PC-3 (cell line): Measurements from ENCODE around the gene FOXO1. TPM values are rescaled to one million over a fixed set of nuclear protein-coding genes. Genes with fewer than 3 reads are reported as not detected.

Experiments used
- ATAC-seq: fragments of 200-7000 bp; cut with Tn5 transposase; 2 replicates; pipeline ENCODE4 v1.9.1; 2020; ENCODE audit warnings: mild to moderate bottlenecking, moderate library complexity
- BruUV-seq: library from RNA; stranded (reverse); fragments of 400-500 nt; replicated peaks from 2 replicates; lab custom pipeline; 2021; lab: Mats Ljungman, UMichigan
- CTCF ChIA-PET: fragments of 300-600 bp; sonication (Branson Sonifier 250); formaldehyde crosslinking; loops from one replicate; lab custom pipeline; 2022; ENCODE audit warnings: antibody characterized with exemption; lab: Charles Lee
- POLR2A ChIA-PET: fragments of 300-600 bp; sonication (Branson Sonifier 250); formaldehyde crosslinking; loops from one replicate; lab custom pipeline; 2022; ENCODE audit warnings: antibody characterized with exemption; ENCODE audit not compliant: unreplicated experiment; lab: Charles Lee
- DNase-seq: peaks from one replicate; pipeline ENCODE4 v3.0.0-alpha.2; 2015
- H2AFZ ChIP-seq: fragments of 300-600 bp; sonication (generic); 2 replicates; pipeline ENCODE4 v1.6.0; 2016; ENCODE audit warnings: antibody characterized with exemption, low read length
- H3F3A ChIP-seq: fragments of 300-600 bp; sonication (generic); one replicate; pipeline ENCODE4 v1.6.0; 2017; ENCODE audit warnings: antibody characterized with exemption, low read length, control low read depth, mild to moderate bottlenecking; ENCODE audit not compliant: unreplicated experiment
- H3K27ac ChIP-seq: fragments of 300-600 bp; sonication (generic); 2 replicates; pipeline ENCODE4 v1.5.1; 2016; ENCODE audit warnings: mild to moderate bottlenecking, low read length
- H3K27me3 ChIP-seq: fragments of 300-600 bp; sonication (generic); 2 replicates; pipeline ENCODE4 v1.6.1; 2016; ENCODE audit warnings: low read length, mixed read lengths
- H3K36me3 ChIP-seq: fragments of 300-600 bp; sonication (generic); 2 replicates; pipeline ENCODE4 v1.6.1; 2016; ENCODE audit warnings: low read depth, mixed run types, low read length, mixed read lengths
- H3K4me1 ChIP-seq: fragments of 300-600 bp; sonication (generic); 2 replicates; pipeline ENCODE4 v1.5.1; 2016; ENCODE audit warnings: low read length; ENCODE audit not compliant: insufficient read depth
- H3K4me2 ChIP-seq: fragments of 300-600 bp; sonication (generic); 2 replicates; pipeline ENCODE4 v1.6.0; 2016; ENCODE audit warnings: low read length
- H3K4me3 ChIP-seq: fragments of 300-600 bp; sonication (generic); 2 replicates; pipeline ENCODE4 v1.5.1; 2016; ENCODE audit warnings: mild to moderate bottlenecking, low read length, mixed read lengths
- H3K79me2 ChIP-seq: fragments of 300-600 bp; sonication (generic); 2 replicates; pipeline ENCODE4 v1.6.1; 2017; ENCODE audit warnings: low read length, mixed read lengths
- H3K9ac ChIP-seq: fragments of 300-600 bp; sonication (generic); 2 replicates; pipeline ENCODE4 v1.6.0; 2016; ENCODE audit warnings: mild to moderate bottlenecking, low read length
- H3K9me2 ChIP-seq: fragments of 300-600 bp; sonication (generic); replicated peaks from 2 replicates; pipeline ENCODE4 v1.6.1; 2016; ENCODE audit warnings: mixed run types, low read length, mixed read lengths
- H3K9me3 ChIP-seq: fragments of 300-600 bp; sonication (generic); 2 replicates; pipeline ENCODE4 v1.6.1; 2016; ENCODE audit warnings: low read length, mixed read lengths
- H4K20me1 ChIP-seq: fragments of 300-600 bp; sonication (generic); 2 replicates; pipeline ENCODE4 v1.6.1; 2016; ENCODE audit warnings: low read length, mixed read lengths
- CTCF ChIP-seq: fragments of 300-600 bp; sonication (generic); conservative IDR thresholded peaks from 2 replicates; pipeline ENCODE4 v1.5.1; 2017; ENCODE audit warnings: antibody characterized with exemption, low read depth, mild to moderate bottlenecking, low read length
- EZH2 ChIP-seq: fragments of 300-600 bp; sonication (generic); IDR thresholded peaks from one replicate; pipeline ENCODE4 v1.6.1; 2017; ENCODE audit warnings: antibody characterized with exemption, mild to moderate bottlenecking, low read length; ENCODE audit not compliant: unreplicated experiment
- EZH2phosphoT487 ChIP-seq: fragments of 300-600 bp; sonication (generic); IDR thresholded peaks from 2 replicates; pipeline ENCODE4 v1.6.1; 2018; ENCODE audit warnings: mild to moderate bottlenecking, antibody characterized with exemption, low read length, borderline replicate concordance
- intact Hi-C: fragments of 100-400 bp; cut with micrococcal nuclease; formaldehyde crosslinking; loops from 2 replicates; pipeline ENCODE4 v1.9.0; 2023
- total RNA-seq: library from RNA; depleted of rRNA; stranded (reverse); fragments of >200 nt; gene quantifications from 2 replicates; pipeline ENCODE4 v1.2.3, GENCODE V29; 2014

FOXO1 gene
- total RNA-seq, 1 experiment from 2014 or later, result 2.7 TPM

DNA sequence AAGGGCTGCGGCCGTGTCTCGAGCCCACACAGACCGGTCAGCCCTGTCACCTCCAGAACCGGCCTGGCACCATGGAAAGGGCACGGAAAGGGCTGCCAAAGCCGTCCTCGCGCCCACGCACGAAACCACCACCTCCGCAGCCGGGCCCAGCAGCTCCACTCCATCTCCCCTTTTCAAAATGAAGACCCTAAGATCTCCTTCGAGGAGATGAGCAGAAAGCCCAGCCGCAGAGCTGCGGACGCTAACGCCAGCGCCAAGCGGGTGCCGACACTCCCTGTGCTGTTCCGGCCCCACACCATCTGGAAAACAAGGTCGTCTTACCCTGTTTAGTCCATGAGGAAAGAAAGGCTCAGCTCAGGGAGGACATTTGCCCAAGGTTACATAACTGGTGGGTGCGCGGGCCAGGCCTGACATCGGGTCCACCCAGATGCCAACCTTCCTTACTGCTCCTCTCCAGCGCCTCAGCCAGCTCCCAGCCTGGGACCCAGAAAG is 131.1 kb downstream of the FOXO1 start:
- ATAC-seq (no peak), DNase-seq (no peak)
- H3K79me2 ChIP-seq, result no peaks in the 10 kb centered on the region
- H3K36me3 ChIP-seq, result no peaks in the 10 kb centered on the region
- ChIA-PET CTCF (no interaction called here), POLR2A (no interaction called here)
- H2AFZ ChIP-seq, result no peak overlapping the region
- no peaks in the 10 kb centered on the region for H4K20me1 ChIP-seq
- peaks cover 9% of the 10 kb centered on the region for H3K4me1 ChIP-seq
- no peaks in the 10 kb centered on the region for H3K9me3 ChIP-seq
- H3F3A ChIP-seq, result no peaks in the 10 kb centered on the region
- no TSS peak for BruUV-seq
- H3K27me3 ChIP-seq, result no peaks in the 10 kb centered on the region
- intact Hi-C loops, result no loop called here
- H3K9ac ChIP-seq, result no peak overlapping the region
- no peaks in the 10 kb centered on the region for H3K9me2 ChIP-seq
- H3K27ac ChIP-seq, result no peak overlapping the region
- TF ChIP-seq EZH2, result no peak
- TF ChIP-seq CTCF, result no peak
- no peak for TF ChIP-seq EZH2phosphoT487
- no peak overlapping the region for H3K4me3 ChIP-seq
- no peak overlapping the region for H3K4me2 ChIP-seq

- no peaks in the 10 kb centered on the region for H3K27me3 ChIP-seq
- no peak for DNase-seq
- ATAC-seq, result no peak
- POLR2A ChIA-PET, result no interaction called here
- H3K4me3 ChIP-seq, result no peak overlapping the region
- no peak overlapping the region for H3K4me2 ChIP-seq
- no peaks in the 10 kb centered on the region for H4K20me1 ChIP-seq
- no peaks in the 10 kb centered on the region for H3F3A ChIP-seq
- no TSS peak for BruUV-seq
- H3K36me3 ChIP-seq, result no peaks in the 10 kb centered on the region
- TF ChIP-seq EZH2, result no peak
- no peak for TF ChIP-seq CTCF
- TF ChIP-seq EZH2phosphoT487, result no peak
- H3K27ac ChIP-seq, result no peak overlapping the region
- no peaks in the 10 kb centered on the region for H3K4me1 ChIP-seq
- H3K9ac ChIP-seq, result no peak overlapping the region
- no peaks in the 10 kb centered on the region for H3K9me3 ChIP-seq
- H3K79me2 ChIP-seq, result no peaks in the 10 kb centered on the region
- H3K9me2 ChIP-seq, result no peaks in the 10 kb centered on the region
- CTCF ChIA-PET, result no interaction called here
- H2AFZ ChIP-seq, result no peak overlapping the region
- intact Hi-C loops, result no loop called here
Observed at GRCh38 chr13:40534456-40534855, 132.0 kb downstream of the FOXO1 start.

- ATAC-seq, result no peak
- Histone ChIP-seq H3K4me3 (no peak overlapping the region), H3K4me2 (no peak overlapping the region), H3K27ac (no peak overlapping the region), H3K9me3 (no peaks in the 10 kb centered on the region), H3F3A (no peaks in the 10 kb centered on the region), H3K9me2 (no peaks in the 10 kb centered on the region), H3K27me3 (no peaks in the 10 kb centered on the region), H4K20me1 (no peaks in the 10 kb centered on the region), H3K79me2 (no peaks in the 10 kb centered on the region), H3K36me3 (no peaks in the 10 kb centered on the region), H3K4me1 (no peaks in the 10 kb centered on the region), H3K9ac (no peak overlapping the region), H2AFZ (no peak overlapping the region)
- BruUV-seq, result no TSS peak
- no peak for DNase-seq
- ChIA-PET POLR2A (no interaction called here), CTCF (no interaction called here)
- intact Hi-C loops, result no loop called here
- no peak for TF ChIP-seq EZH2
- TF ChIP-seq EZH2phosphoT487, result no peak
Observed at GRCh38 chr13:40533072-40533471, 133.4 kb downstream of the FOXO1 start.
